ENCODE results near the gene OSTM1.

OSTM1 gene

GRCh38 chr6:108074359-108075144, at the start of gene OSTM1:
TSS of gene OSTM1 (minus strand) at chr6:108074741. CDS start at chr6:108074651, 90 bp downstream.
- no peak for FAIRE-seq

GRCh38 chr6:108123946-108124345, 49.4 kb upstream of the OSTM1 start:
- no peak for FAIRE-seq

- FAIRE-seq = no peak
Measured at GRCh38 chr6:108123481-108123929, 49.0 kb upstream of the OSTM1 start.

GRCh38 chr6:108121612-108122011, 47.1 kb upstream of the OSTM1 start:
- FAIRE-seq = no peak

GRCh38 chr6:108120311-108120710, 45.8 kb upstream of the OSTM1 start:
- FAIRE-seq = no peak

GRCh38 chr6:108119769-108120141, 45.2 kb upstream of the OSTM1 start:
- FAIRE-seq = no peak

- FAIRE-seq = no peak
Measured at GRCh38 chr6:108118810-108119768, 44.5 kb upstream of the OSTM1 start.

GRCh38 chr6:108118359-108118724, 43.8 kb upstream of the OSTM1 start:
- FAIRE-seq = no peak

GRCh38 chr6:108117427-108118358, 43.2 kb upstream of the OSTM1 start:
- no peak for FAIRE-seq

GRCh38 chr6:108116546-108117426, 42.2 kb upstream of the OSTM1 start:
- FAIRE-seq = no peak

- no peak for FAIRE-seq
Measured at GRCh38 chr6:108115598-108116058, 41.1 kb upstream of the OSTM1 start.

- FAIRE-seq = no peak
Measured at GRCh38 chr6:108114841-108115597, 40.5 kb upstream of the OSTM1 start.

GRCh38 chr6:108113557-108114519, 39.3 kb upstream of the OSTM1 start:
- peak; percentile 62 for FAIRE-seq

GRCh38 chr6:108108374-108108773, 33.8 kb upstream of the OSTM1 start:
- no peak for FAIRE-seq

GRCh38 chr6:108107102-108107501, 32.6 kb upstream of the OSTM1 start:
- FAIRE-seq = no peak

GRCh38 chr6:108106694-108107093, 32.2 kb upstream of the OSTM1 start:
- no peak for FAIRE-seq

- no peak for FAIRE-seq
Measured at GRCh38 chr6:108106261-108106660, 31.7 kb upstream of the OSTM1 start.

GRCh38 chr6:108105571-108105970, 31.0 kb upstream of the OSTM1 start:
- no peak for FAIRE-seq

- no peak for FAIRE-seq
Measured at GRCh38 chr6:108102965-108103364, 28.4 kb upstream of the OSTM1 start.

Measured in endometrium (tissue), 2 donors.